GM20431 (cell line): ENCODE measurements around the gene MC5R.
"Not testable (repeated sequence)": the region's sequence is repeated elsewhere in the genome, so short reads cannot be mapped to it uniquely, and the experiment has no call there.

Source experiments
- in situ Hi-C: fragments of 300-500 bp; cut with MseI, MboI; formaldehyde crosslinking; loops from one replicate; pipeline ENCODE4 v1.15.0; 2020; ENCODE audit warnings: low sequenced_read_pairs; ENCODE audit not compliant: unreplicated experiment

Gene MC5R

GRCh38 chr18:13835202-13835601 is 11.3 kb downstream of the MC5R start:
- in situ Hi-C loops, result no loop called here

GRCh38 chr18:13836559-13836958 is 12.6 kb downstream of the MC5R start:
- in situ Hi-C loops, result no loop called here

GRCh38 chr18:13849791-13850190 is 25.8 kb downstream of the MC5R start:
- in situ Hi-C loops, result no loop called here

- in situ Hi-C loops, result not testable (repeated sequence)
Observed at GRCh38 chr18:13862898-13863297, 38.9 kb downstream of the MC5R start.

- in situ Hi-C loops, result no loop called here
Observed at GRCh38 chr18:13868501-13869271, 44.7 kb downstream of the MC5R start.

- in situ Hi-C loops, result no loop called here
Observed at GRCh38 chr18:13871701-13872100, 47.8 kb downstream of the MC5R start.

GRCh38 chr18:13872373-13872772 is 48.4 kb downstream of the MC5R start:
- in situ Hi-C loops, result no loop called here

GRCh38 chr18:13872932-13873331 is 49.0 kb downstream of the MC5R start:
- in situ Hi-C loops, result no loop called here

- in situ Hi-C loops, result no loop called here
Observed at GRCh38 chr18:13874558-13874957, 50.6 kb downstream of the MC5R start.
